Right lobe of liver (tissue), 6 donors: Measurements from ENCODE around the gene ACSS1. TPM values are rescaled to one million over a fixed set of nuclear protein-coding genes. Genes with fewer than 3 reads are reported as not detected.

Experiments used
- ATAC-seq, 4 donors: fragments of 200-7000 bp; cut with Tn5 transposase; one replicate each; pipeline ENCODE4 v1.9.1; 2020; ENCODE audit warnings: mild to moderate bottlenecking in 4 of 4, moderate library complexity in 4 of 4
- DNase-seq, 3 donors: peaks; one replicate each; pipeline ENCODE4 v3.0.0-alpha.2; 2020
- H3K27ac ChIP-seq, 3 donors: fragments of 200-600 bp; one replicate each; pipeline ENCODE4 v1.8.0; 2022
- H3K27me3 ChIP-seq, 2 donors: fragments of 200-600 bp; one replicate each; pipeline ENCODE4 v1.8.0; 2022
- H3K36me3 ChIP-seq, 4 donors: fragments of 200-600 bp; sonication (generic) in 1 of 4; one replicate each; pipeline versions ENCODE4 v1.5.1 to v1.8.0; 2017 to 2022; ENCODE audit warnings: control low read depth in 1 of 4
- H3K4me1 ChIP-seq, 4 donors: fragments of 200-600 bp; sonication (generic) in 1 of 4; one replicate each; pipeline versions ENCODE4 v1.5.1 to v1.8.0; 2017 to 2022; ENCODE audit warnings: control low read depth in 1 of 4
- H3K4me3 ChIP-seq, 3 donors: fragments of 200-600 bp; one replicate each; pipeline ENCODE4 v1.8.0; 2022
- H3K9me3 ChIP-seq, 4 donors: fragments of 200-600 bp; sonication (generic) in 1 of 4; one replicate each; pipeline versions ENCODE4 v1.5.1 to v1.8.0; 2017 to 2022; ENCODE audit warnings: control low read depth in 1 of 4
- POLR2A ChIP-seq: fragments of 450-650 bp; IDR thresholded peaks from one replicate; pipeline ENCODE4 v1.6.1; 2017; ENCODE audit warnings: antibody characterized with exemption, mild to moderate bottlenecking
- WGBS: methylation state at CpG from one replicate; pipeline ENCODE4 v1.1.6; 2018; ENCODE audit warnings: low coverage, low lambda C conversion rate; ENCODE audit not compliant: insufficient coverage; ENCODE audit errors: missing lambda C conversion rate; 5-methylcytosine and 5-hydroxymethylcytosine counted together
- intact Hi-C, 2 donors: fragments of 100-400 bp; cut with DNase I; formaldehyde crosslinking; loops; one replicate each; pipeline versions ENCODE4 v1.11.2 to v1.14.1; 2022
- total RNA-seq, 6 experiments: library from RNA; depleted of rRNA in 2 of 6; stranded (reverse); fragments of >200 nt in 2 of 6; fragmentation: NEBNext Ultra II Directional in 3 of 6; extraction: Animal tissue kit (Norgen Biotek cat#: 25700) in 3 of 6; gene quantifications; one replicate each; pipeline versions ENCODE4 v1.1.0 to v1.2.4, GENCODE V29; 2016 to 2023
- TF ChIP-seq, protein P1 (sequence below), 4 donors: fragments of 200-600 bp in 3 of 4; fragments of 450-650 bp in 1 of 4; IDR thresholded peaks; one replicate each; pipeline versions ENCODE4 v1.5.1 to v1.8.0; 2016 to 2022; ENCODE audit warnings: antibody characterized with exemption in 4 of 4, mild to moderate bottlenecking in 2 of 4
- donor health status: DM: no; HTN: yes; CAD: no.
- donor health status: DM: no; HTN: no; CAD: no.
- donor health status: DM: no; HTN: no; CAD: no.
- donor health status: DM: no; HTN: yes; CAD: no.
- donor health status: DM: no; HTN: yes; CAD: no.

Gene ACSS1
- total RNA-seq, 6 experiments from 2014 or later, result 3.5 to 9.1 (median 6.3) TPM

DNA sequence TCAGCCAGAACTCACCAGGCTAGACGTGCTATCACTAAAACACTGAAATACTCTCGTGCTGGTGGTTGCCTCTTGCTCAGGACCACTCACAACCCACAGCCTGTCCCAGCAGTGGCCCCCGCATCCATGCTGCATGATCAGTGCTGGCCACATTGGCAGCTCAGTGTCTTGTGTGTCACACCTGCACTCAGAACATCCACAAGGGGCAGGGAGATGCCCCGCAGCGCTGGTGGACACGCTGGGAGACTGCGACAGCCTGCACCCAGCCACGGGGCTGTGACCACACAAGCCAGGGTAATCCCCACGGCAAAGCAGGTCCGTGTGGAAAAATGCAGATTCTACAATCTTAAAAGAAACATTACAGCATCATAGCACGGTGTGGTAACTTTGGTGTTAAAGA, 41.5 kb downstream of the ACSS1 start:
- intact Hi-C loops, result no loop called here
- Histone ChIP-seq H3K4me3 (no peak overlapping the region), H3K36me3 (no peaks in the 10 kb centered on the region), H3K27me3 (no peaks in the 10 kb centered on the region), H3K9me3 (no peaks in the 10 kb centered on the region), H3K4me1 (peaks cover 0 to 23% (median 6%) of the 10 kb centered on the region in 4 donors), H3K27ac (no peak overlapping the region)
- peak in 1 of 3 donors; percentile 36 for DNase-seq
- TF ChIP-seq, protein P1, sequence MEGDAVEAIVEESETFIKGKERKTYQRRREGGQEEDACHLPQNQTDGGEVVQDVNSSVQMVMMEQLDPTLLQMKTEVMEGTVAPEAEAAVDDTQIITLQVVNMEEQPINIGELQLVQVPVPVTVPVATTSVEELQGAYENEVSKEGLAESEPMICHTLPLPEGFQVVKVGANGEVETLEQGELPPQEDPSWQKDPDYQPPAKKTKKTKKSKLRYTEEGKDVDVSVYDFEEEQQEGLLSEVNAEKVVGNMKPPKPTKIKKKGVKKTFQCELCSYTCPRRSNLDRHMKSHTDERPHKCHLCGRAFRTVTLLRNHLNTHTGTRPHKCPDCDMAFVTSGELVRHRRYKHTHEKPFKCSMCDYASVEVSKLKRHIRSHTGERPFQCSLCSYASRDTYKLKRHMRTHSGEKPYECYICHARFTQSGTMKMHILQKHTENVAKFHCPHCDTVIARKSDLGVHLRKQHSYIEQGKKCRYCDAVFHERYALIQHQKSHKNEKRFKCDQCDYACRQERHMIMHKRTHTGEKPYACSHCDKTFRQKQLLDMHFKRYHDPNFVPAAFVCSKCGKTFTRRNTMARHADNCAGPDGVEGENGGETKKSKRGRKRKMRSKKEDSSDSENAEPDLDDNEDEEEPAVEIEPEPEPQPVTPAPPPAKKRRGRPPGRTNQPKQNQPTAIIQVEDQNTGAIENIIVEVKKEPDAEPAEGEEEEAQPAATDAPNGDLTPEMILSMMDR (IDR thresholded peaks at IDR 0.05), result no peak
- no peak for TF ChIP-seq POLR2A
- ATAC-seq, result no peak
- WGBS, result 67% methylated on average over 4 of the region's 11 CpGs

DNA sequence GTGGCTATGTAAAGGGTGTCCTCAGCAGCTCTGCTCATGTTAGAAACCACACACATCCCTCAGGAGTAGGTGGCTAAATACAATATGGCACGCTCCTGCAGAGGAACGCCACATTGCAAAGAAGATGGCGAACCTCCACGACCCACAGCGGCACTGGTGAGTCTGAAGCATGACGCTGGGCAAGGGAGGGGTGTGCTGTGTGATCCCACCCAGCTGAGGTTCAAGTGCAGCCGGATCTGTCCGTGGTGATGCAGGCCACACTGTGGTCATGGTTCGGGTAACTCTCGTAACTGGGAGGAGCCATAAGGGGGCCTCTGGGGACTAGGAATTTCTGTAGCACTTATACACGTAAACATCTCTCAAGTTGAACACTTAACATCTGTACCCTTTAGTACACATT, 42.0 kb downstream of the ACSS1 start:
- ATAC-seq, result no peak
- WGBS, result 88% methylated on average over 6 of the region's 11 CpGs
- intact Hi-C loops, result no loop called here
- no peak overlapping the region for H3K4me3 ChIP-seq
- H3K9me3 ChIP-seq, result no peaks in the 10 kb centered on the region
- no peaks in the 10 kb centered on the region for H3K27me3 ChIP-seq
- H3K4me1 ChIP-seq, result peaks cover 0 to 28% (median 9%) of the 10 kb centered on the region in 4 donors
- no peak for TF ChIP-seq POLR2A
- TF ChIP-seq, protein P1 (IDR thresholded peaks at IDR 0.05), result no peak
- DNase-seq, result peak in 1 of 3 donors; percentile 35
- no peak overlapping the region for H3K27ac ChIP-seq
- no peaks in the 10 kb centered on the region for H3K36me3 ChIP-seq

DNA sequence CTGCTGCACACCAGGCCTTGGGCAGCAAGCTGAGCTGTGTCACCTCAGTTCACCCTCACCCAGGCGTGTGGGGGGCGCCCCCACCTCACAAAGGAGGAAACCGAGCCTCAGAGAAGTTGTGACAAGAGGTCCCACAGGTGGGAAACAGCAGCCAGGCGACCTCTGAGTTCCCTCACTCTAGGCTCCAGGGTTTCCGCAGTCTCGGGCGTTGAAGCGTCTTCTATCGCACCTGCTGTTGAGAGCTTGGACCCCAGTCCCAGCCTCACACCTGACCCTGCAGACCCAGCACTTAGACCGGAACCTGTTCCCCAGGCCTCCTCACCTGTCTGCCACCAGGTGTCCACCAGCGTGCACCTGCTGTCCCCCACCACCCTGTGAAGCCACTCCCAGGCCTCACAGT, 43.1 kb downstream of the ACSS1 start:
- TF ChIP-seq POLR2A, result no peak
- TF ChIP-seq, protein P1 (IDR thresholded peaks at IDR 0.05), result no peak
- H3K9me3 ChIP-seq, result no peaks in the 10 kb centered on the region
- intact Hi-C loops, result no loop called here
- ATAC-seq (no peak), DNase-seq (peak in 1 of 3 donors; percentile 38)
- no peak overlapping the region for H3K27ac ChIP-seq
- H3K4me3 ChIP-seq, result no peak overlapping the region
- no peaks in the 10 kb centered on the region for H3K27me3 ChIP-seq
- WGBS, result 83% methylated on average over 1 of the region's 11 CpGs
- H3K4me1 ChIP-seq, result peaks cover 0 to 28% (median 9%) of the 10 kb centered on the region in 4 donors
- H3K36me3 ChIP-seq, result no peaks in the 10 kb centered on the region

DNA sequence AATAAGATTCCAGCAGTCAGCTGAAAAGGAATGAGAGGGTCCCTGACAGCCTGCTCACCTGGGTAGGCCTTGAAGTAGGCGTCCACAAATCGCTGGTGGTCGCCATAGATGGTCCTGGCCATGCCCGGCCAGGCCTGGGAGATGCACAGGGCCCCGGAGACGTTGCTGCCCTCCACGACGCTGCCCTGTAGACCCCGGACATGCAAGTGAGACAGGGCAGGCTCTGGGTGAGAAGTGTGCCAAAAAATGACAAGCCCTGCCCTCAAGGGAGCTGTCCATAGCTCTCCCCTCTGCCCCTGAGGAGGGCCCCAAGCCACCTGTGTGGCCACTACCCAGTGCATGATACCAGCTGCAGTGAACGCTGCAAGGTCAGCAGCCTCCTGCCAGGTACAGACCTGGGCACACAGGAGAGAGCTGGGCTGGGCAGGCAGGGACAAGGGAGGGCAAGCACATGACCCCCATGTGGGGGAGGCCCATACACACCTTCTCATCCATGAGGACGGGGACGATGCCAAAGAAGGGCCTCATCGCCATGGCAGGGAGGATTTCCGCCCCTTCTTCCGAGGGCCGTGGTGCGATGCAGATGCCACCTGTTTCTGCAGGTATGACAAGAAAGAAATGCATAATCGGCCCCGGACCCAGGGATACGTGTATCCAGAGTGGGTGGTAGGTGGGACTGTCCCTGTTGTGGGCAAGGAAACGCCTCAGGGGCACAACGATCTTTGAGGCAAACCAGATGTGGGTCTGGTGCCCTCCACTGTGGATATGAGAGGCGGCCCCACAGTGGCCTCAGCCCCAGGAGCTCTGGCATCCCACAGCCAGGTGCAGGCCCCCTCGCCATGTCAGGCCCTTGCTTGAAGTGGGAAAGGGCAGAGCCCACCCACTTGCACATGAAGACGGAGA, 44.2 kb downstream of the ACSS1 start:
- no peak for TF ChIP-seq POLR2A
- TF ChIP-seq, protein P1 (IDR thresholded peaks at IDR 0.05), result no peak
- H3K9me3 ChIP-seq, result no peaks in the 10 kb centered on the region
- no peak for ATAC-seq
- DNase-seq, result peak in 1 of 3 donors; percentile 35
- intact Hi-C loops, result no loop called here
- WGBS, result 95% methylated on average over 12 of the region's 25 CpGs
- H3K4me1 ChIP-seq, result peaks cover 0 to 29% (median 9%) of the 10 kb centered on the region in 4 donors
- H3K27ac ChIP-seq, result no peak overlapping the region
- H3K4me3 ChIP-seq, result no peak overlapping the region
- no peaks in the 10 kb centered on the region for H3K27me3 ChIP-seq
- H3K36me3 ChIP-seq, result no peaks in the 10 kb centered on the region
